Measurements from ENCODE around the gene SARDH.

- no peak for TF ChIP-seq POLR2A (IDR thresholded peaks at IDR 0.05)
- TF ChIP-seq CTCF (IDR thresholded peaks at IDR 0.05), result no peak
Observed at GRCh38 chr9:133699546-133699945, 38.6 kb downstream of the SARDH start.
